ENCODE data around the gene FOXK2. TPM values are rescaled to one million over a fixed set of nuclear protein-coding genes. Genes with fewer than 3 reads are reported as not detected.
"Not testable (repeated sequence)": the region's sequence is repeated elsewhere in the genome, so short reads cannot be mapped to it uniquely, and the experiment has no call there.

Gene FOXK2
- total and polyA plus RNA-seq, 4 donors, result 26.8 to 57.1 (median 46.5) TPM

GRCh38 chr17:82560802-82561428 is 41.4 kb downstream of the FOXK2 start:
- Histone ChIP-seq H3K27me3 (ENCODE audit: control insufficient read depth, insufficient read depth, low read length) (no peaks in the 10 kb centered on the region), H3K36me3 (ENCODE audit: control insufficient read depth, insufficient read depth, low read length) (peaks cover 20% of the 10 kb centered on the region), H3K4me1 (ENCODE audit: control insufficient read depth, insufficient read depth, low read length) (peaks cover 28% of the 10 kb centered on the region), H3K9me3 (ENCODE audit: control insufficient read depth, insufficient read depth, low read length) (no peaks in the 10 kb centered on the region), H3K4me3 (ENCODE audit: low read depth, low read length) (no peak overlapping the region), H3K27ac (ENCODE audit: low read depth, low read length) (no peak overlapping the region)
- 89% methylated on average over 9 of the region's 9 CpGs for WGBS (ENCODE audit: insufficient coverage)
- no peak for DNase-seq (ENCODE audit: low read depth in 4 of 6, low spot score in 6 of 6)

GRCh38 chr17:82561429-82562035 is 42.0 kb downstream of the FOXK2 start:
- peaks cover 25% of the 10 kb centered on the region for H3K36me3 ChIP-seq (ENCODE audit: control insufficient read depth, insufficient read depth, low read length)
- peaks cover 28% of the 10 kb centered on the region for H3K4me1 ChIP-seq (ENCODE audit: control insufficient read depth, insufficient read depth, low read length)
- no peak overlapping the region for H3K4me3 ChIP-seq (ENCODE audit: low read depth, low read length)
- H3K9me3 ChIP-seq (ENCODE audit: control insufficient read depth, insufficient read depth, low read length), result no peaks in the 10 kb centered on the region
- no peak for DNase-seq (ENCODE audit: low read depth in 4 of 6, low spot score in 6 of 6)
- WGBS (ENCODE audit: insufficient coverage), result 88% methylated on average over 21 of the region's 31 CpGs
- H3K27me3 ChIP-seq (ENCODE audit: control insufficient read depth, insufficient read depth, low read length), result no peaks in the 10 kb centered on the region
- no peak overlapping the region for H3K27ac ChIP-seq (ENCODE audit: low read depth, low read length)

GRCh38 chr17:82562718-82563220 is 43.2 kb downstream of the FOXK2 start:
- not testable (repeated sequence) for H3K27me3 ChIP-seq (ENCODE audit: control insufficient read depth, insufficient read depth, low read length); DNase-seq (ENCODE audit: low read depth in 4 of 6, low spot score in 6 of 6); H3K27ac ChIP-seq (ENCODE audit: low read depth, low read length); H3K4me3 ChIP-seq (ENCODE audit: low read depth, low read length); H3K9me3 ChIP-seq (ENCODE audit: control insufficient read depth, insufficient read depth, low read length)
- H3K4me1 ChIP-seq (ENCODE audit: control insufficient read depth, insufficient read depth, low read length), result peaks cover 28% of the 10 kb centered on the region
- 95% methylated on average over 5 of the region's 7 CpGs for WGBS (ENCODE audit: insufficient coverage)
- peaks cover 33% of the 10 kb centered on the region for H3K36me3 ChIP-seq (ENCODE audit: control insufficient read depth, insufficient read depth, low read length)

- no peak overlapping the region for H3K27ac ChIP-seq (ENCODE audit: low read depth, low read length)
- no peak for DNase-seq (ENCODE audit: low read depth in 4 of 6, low spot score in 6 of 6)
Measured at GRCh38 chr17:82563318-82563717, 43.8 kb downstream of the FOXK2 start.

GRCh38 chr17:82563745-82564144 is 44.2 kb downstream of the FOXK2 start:
- peaks cover 23% of the 10 kb centered on the region for H3K4me1 ChIP-seq (ENCODE audit: control insufficient read depth, insufficient read depth, low read length)
- H3K27ac ChIP-seq (ENCODE audit: low read depth, low read length), result not testable (repeated sequence)

More at GRCh38 chr17:82563318-82563717, 43.8 kb downstream of the FOXK2 start:
- Histone ChIP-seq H3K4me3 (ENCODE audit: low read depth, low read length) (no peak overlapping the region), H3K36me3 (ENCODE audit: control insufficient read depth, insufficient read depth, low read length) (peaks cover 33% of the 10 kb centered on the region), H3K9me3 (ENCODE audit: control insufficient read depth, insufficient read depth, low read length) (no peaks in the 10 kb centered on the region), H3K27me3 (ENCODE audit: control insufficient read depth, insufficient read depth, low read length) (no peaks in the 10 kb centered on the region), H3K4me1 (ENCODE audit: control insufficient read depth, insufficient read depth, low read length) (peaks cover 27% of the 10 kb centered on the region)
- WGBS (ENCODE audit: insufficient coverage), result 88% methylated on average over 3 of the region's 9 CpGs

GRCh38 chr17:82564241-82564640 is 44.7 kb downstream of the FOXK2 start:
- peaks cover 39% of the 10 kb centered on the region for H3K36me3 ChIP-seq (ENCODE audit: control insufficient read depth, insufficient read depth, low read length)

More at GRCh38 chr17:82563745-82564144, 44.2 kb downstream of the FOXK2 start:
- H3K4me3 ChIP-seq (ENCODE audit: low read depth, low read length); DNase-seq (ENCODE audit: low read depth in 4 of 6, low spot score in 6 of 6); H3K27me3 ChIP-seq (ENCODE audit: control insufficient read depth, insufficient read depth, low read length); H3K9me3 ChIP-seq (ENCODE audit: control insufficient read depth, insufficient read depth, low read length): not testable (repeated sequence)
- 92% methylated on average over 2 of the region's 4 CpGs for WGBS (ENCODE audit: insufficient coverage)
- H3K36me3 ChIP-seq (ENCODE audit: control insufficient read depth, insufficient read depth, low read length), result peaks cover 34% of the 10 kb centered on the region

GRCh38 chr17:82565551-82565950 is 46.0 kb downstream of the FOXK2 start:
- H3K4me1 ChIP-seq (ENCODE audit: control insufficient read depth, insufficient read depth, low read length), result peaks cover 8% of the 10 kb centered on the region
- H3K27ac ChIP-seq (ENCODE audit: low read depth, low read length), result no peak overlapping the region
- WGBS (ENCODE audit: insufficient coverage), result no CpG with 5 or more reads among the region's 1 CpG
- peaks cover 50% of the 10 kb centered on the region for H3K36me3 ChIP-seq (ENCODE audit: control insufficient read depth, insufficient read depth, low read length)
- H3K27me3 ChIP-seq (ENCODE audit: control insufficient read depth, insufficient read depth, low read length), result no peaks in the 10 kb centered on the region
- H3K4me3 ChIP-seq (ENCODE audit: low read depth, low read length), result no peak overlapping the region
- DNase-seq (ENCODE audit: low read depth in 4 of 6, low spot score in 6 of 6), result no peak
- H3K9me3 ChIP-seq (ENCODE audit: control insufficient read depth, insufficient read depth, low read length), result no peaks in the 10 kb centered on the region

More at GRCh38 chr17:82564241-82564640, 44.7 kb downstream of the FOXK2 start:
- no peak for DNase-seq (ENCODE audit: low read depth in 4 of 6, low spot score in 6 of 6)
- 100% methylated on average over 4 of the region's 5 CpGs for WGBS (ENCODE audit: insufficient coverage)
- Histone ChIP-seq H3K27ac (ENCODE audit: low read depth, low read length) (no peak overlapping the region), H3K9me3 (ENCODE audit: control insufficient read depth, insufficient read depth, low read length) (no peaks in the 10 kb centered on the region), H3K27me3 (ENCODE audit: control insufficient read depth, insufficient read depth, low read length) (no peaks in the 10 kb centered on the region), H3K4me1 (ENCODE audit: control insufficient read depth, insufficient read depth, low read length) (peaks cover 19% of the 10 kb centered on the region), H3K4me3 (ENCODE audit: low read depth, low read length) (no peak overlapping the region)

GRCh38 chr17:82566129-82566960 is 46.8 kb downstream of the FOXK2 start:
- H3K4me3 ChIP-seq (ENCODE audit: low read depth, low read length), result no peak overlapping the region
- 81% methylated on average over 15 of the region's 18 CpGs for WGBS (ENCODE audit: insufficient coverage)
- peaks cover 5% of the 10 kb centered on the region for H3K4me1 ChIP-seq (ENCODE audit: control insufficient read depth, insufficient read depth, low read length)
- H3K36me3 ChIP-seq (ENCODE audit: control insufficient read depth, insufficient read depth, low read length), result peaks cover 58% of the 10 kb centered on the region
- DNase-seq (ENCODE audit: low read depth in 4 of 6, low spot score in 6 of 6), result no peak
- no peak overlapping the region for H3K27ac ChIP-seq (ENCODE audit: low read depth, low read length)
- no peaks in the 10 kb centered on the region for H3K9me3 ChIP-seq (ENCODE audit: control insufficient read depth, insufficient read depth, low read length)
- no peaks in the 10 kb centered on the region for H3K27me3 ChIP-seq (ENCODE audit: control insufficient read depth, insufficient read depth, low read length)

- 88% methylated on average over 13 of the region's 15 CpGs for WGBS (ENCODE audit: insufficient coverage)
- H3K36me3 ChIP-seq (ENCODE audit: control insufficient read depth, insufficient read depth, low read length), result peaks cover 67% of the 10 kb centered on the region
- H3K4me1 ChIP-seq (ENCODE audit: control insufficient read depth, insufficient read depth, low read length), result no peaks in the 10 kb centered on the region
- no peak overlapping the region for H3K27ac ChIP-seq (ENCODE audit: low read depth, low read length)
- no peak overlapping the region for H3K4me3 ChIP-seq (ENCODE audit: low read depth, low read length)
- no peaks in the 10 kb centered on the region for H3K9me3 ChIP-seq (ENCODE audit: control insufficient read depth, insufficient read depth, low read length)
- H3K27me3 ChIP-seq (ENCODE audit: control insufficient read depth, insufficient read depth, low read length), result no peaks in the 10 kb centered on the region
- no peak for DNase-seq (ENCODE audit: low read depth in 4 of 6, low spot score in 6 of 6)
Measured at GRCh38 chr17:82567286-82567685, 47.8 kb downstream of the FOXK2 start.
